Progenitor cell of endocrine pancreas (in vitro differentiated cells): ENCODE results near the gene PPFIA2. TPM values are rescaled to one million over a fixed set of nuclear protein-coding genes. Genes with fewer than 3 reads are reported as not detected.

Experiments
- DNase-seq: peaks from one replicate; pipeline ENCODE4 v3.0.0; 2021; ENCODE audit warnings: low spot score; ENCODE audit not compliant: unreplicated experiment
- H3K27ac Mint-ChIP-seq: 2 replicates; pipeline ENCODE4 v1.8.0; 2021; ENCODE audit warnings: mild to moderate bottlenecking, moderate library complexity, mixed read lengths
- H3K27me3 Mint-ChIP-seq: 2 replicates; pipeline ENCODE4 v1.8.0; 2021; ENCODE audit warnings: mixed read lengths
- H3K36me3 Mint-ChIP-seq: 2 replicates; pipeline ENCODE4 v1.8.0; 2022; ENCODE audit warnings: mixed read lengths; ENCODE audit not compliant: insufficient read depth
- H3K4me1 Mint-ChIP-seq: 2 replicates; pipeline ENCODE4 v1.8.0; 2021; ENCODE audit warnings: low read depth, mixed read lengths
- H3K4me3 Mint-ChIP-seq: 2 replicates; pipeline ENCODE4 v1.8.0; 2021; ENCODE audit warnings: low read depth, mild to moderate bottlenecking, moderate library complexity, mixed read lengths
- H3K9me3 Mint-ChIP-seq: 2 replicates; pipeline ENCODE4 v1.8.0; 2021; ENCODE audit warnings: low read depth, mixed read lengths
- total RNA-seq: library from RNA; stranded (reverse); gene quantifications from 2 replicates; pipeline ENCODE4 v1.2.1, GENCODE V29; 2021
- TF ChIP-seq, protein P1 (sequence below): fragments of 200-600 bp; sonication (generic); IDR thresholded peaks from one replicate; pipeline ENCODE4 v1.5.0; 2021; ENCODE audit warnings: antibody characterized with exemption, mild to moderate bottlenecking; ENCODE audit not compliant: unreplicated experiment

PPFIA2 gene
- total RNA-seq, 1 donor from 2014 or later, result 1.1 TPM

DNA sequence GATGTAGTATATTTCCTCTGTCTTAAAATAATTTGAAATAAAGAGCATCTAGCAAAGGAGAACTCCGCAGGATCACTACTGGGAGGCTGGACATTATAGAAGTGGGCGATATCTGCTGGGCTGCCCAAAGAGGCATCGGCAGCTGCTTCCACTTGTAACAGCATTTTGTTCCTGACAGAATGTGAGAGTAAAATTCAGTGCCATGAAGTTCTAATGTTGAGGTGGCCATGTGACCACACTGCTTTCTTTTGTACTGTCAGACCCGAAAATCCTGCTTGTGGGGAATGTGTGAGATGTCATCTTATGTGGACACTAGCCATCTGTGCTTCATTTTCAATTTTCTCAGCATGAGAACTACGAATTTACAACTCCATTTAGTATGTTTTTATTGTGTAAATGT is 529.4 kb downstream of the PPFIA2 start:
- H3K27me3 Mint-ChIP-seq, result no peaks in the 10 kb centered on the region
- TF ChIP-seq, protein P1, sequence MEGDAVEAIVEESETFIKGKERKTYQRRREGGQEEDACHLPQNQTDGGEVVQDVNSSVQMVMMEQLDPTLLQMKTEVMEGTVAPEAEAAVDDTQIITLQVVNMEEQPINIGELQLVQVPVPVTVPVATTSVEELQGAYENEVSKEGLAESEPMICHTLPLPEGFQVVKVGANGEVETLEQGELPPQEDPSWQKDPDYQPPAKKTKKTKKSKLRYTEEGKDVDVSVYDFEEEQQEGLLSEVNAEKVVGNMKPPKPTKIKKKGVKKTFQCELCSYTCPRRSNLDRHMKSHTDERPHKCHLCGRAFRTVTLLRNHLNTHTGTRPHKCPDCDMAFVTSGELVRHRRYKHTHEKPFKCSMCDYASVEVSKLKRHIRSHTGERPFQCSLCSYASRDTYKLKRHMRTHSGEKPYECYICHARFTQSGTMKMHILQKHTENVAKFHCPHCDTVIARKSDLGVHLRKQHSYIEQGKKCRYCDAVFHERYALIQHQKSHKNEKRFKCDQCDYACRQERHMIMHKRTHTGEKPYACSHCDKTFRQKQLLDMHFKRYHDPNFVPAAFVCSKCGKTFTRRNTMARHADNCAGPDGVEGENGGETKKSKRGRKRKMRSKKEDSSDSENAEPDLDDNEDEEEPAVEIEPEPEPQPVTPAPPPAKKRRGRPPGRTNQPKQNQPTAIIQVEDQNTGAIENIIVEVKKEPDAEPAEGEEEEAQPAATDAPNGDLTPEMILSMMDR, result no peak
- H3K4me3 Mint-ChIP-seq, result no peak overlapping the region
- H3K9me3 Mint-ChIP-seq, result no peaks in the 10 kb centered on the region
- peaks cover 4% of the 10 kb centered on the region for H3K4me1 Mint-ChIP-seq
- DNase-seq, result no peak
- H3K27ac Mint-ChIP-seq, result no peak overlapping the region
- H3K36me3 Mint-ChIP-seq, result no peaks in the 10 kb centered on the region

DNA sequence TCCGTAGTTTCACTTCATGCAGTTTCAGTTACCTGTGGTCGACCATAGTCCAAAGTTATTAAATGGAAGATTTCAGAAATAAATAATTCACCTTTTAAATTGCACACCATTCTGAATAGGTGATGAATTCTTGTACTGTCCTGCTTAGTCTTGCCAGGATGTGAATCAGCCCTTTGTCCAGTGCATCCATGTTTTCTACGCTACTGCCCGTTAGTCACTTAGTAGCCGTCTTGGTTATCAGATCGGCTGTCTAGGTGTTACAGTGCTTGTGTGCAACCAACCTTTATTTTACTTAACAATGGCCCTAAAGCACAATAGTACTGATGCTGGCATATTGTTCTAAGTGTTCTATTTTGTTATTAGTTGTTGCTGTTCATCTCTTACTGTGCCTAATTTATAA is 534.5 kb downstream of the PPFIA2 start:
- H3K4me1 Mint-ChIP-seq, result no peaks in the 10 kb centered on the region
- TF ChIP-seq, protein P1, result no peak
- H3K27ac Mint-ChIP-seq, result no peak overlapping the region
- no peaks in the 10 kb centered on the region for H3K9me3 Mint-ChIP-seq
- H3K4me3 Mint-ChIP-seq, result no peak overlapping the region
- H3K27me3 Mint-ChIP-seq, result no peaks in the 10 kb centered on the region
- no peak for DNase-seq
- no peaks in the 10 kb centered on the region for H3K36me3 Mint-ChIP-seq

- Mint-ChIP-seq H3K4me3 (no peak overlapping the region), H3K9me3 (no peaks in the 10 kb centered on the region), H3K27ac (no peak overlapping the region), H3K27me3 (no peaks in the 10 kb centered on the region), H3K36me3 (no peaks in the 10 kb centered on the region), H3K4me1 (no peaks in the 10 kb centered on the region)
- no peak for DNase-seq
- TF ChIP-seq, protein P1, result no peak
These were observed 536.1 kb downstream of the PPFIA2 start for GRCh38 chr12:81222846-81223592.

DNA sequence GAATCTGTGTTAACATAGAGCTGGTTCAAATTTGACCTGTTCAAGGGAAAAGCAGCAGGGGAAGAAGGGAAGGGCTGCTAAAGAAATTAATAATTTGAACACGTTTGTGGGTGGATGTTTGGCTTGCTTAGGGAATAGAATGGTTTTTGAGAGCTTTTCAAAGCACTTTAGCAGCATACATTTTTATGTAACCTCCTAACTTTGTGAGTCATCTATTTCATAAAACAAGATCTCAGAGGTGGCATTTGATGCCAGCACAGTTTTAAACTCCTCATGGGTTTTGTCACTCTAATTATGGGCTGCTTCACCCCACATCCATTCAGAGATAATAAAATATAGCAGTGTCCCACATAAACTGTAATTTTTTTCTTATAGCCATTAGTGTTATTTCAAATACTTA is 537.5 kb downstream of the PPFIA2 start:
- DNase-seq, result no peak
- no peaks in the 10 kb centered on the region for H3K4me1 Mint-ChIP-seq
- H3K4me3 Mint-ChIP-seq, result no peak overlapping the region
- H3K36me3 Mint-ChIP-seq, result no peaks in the 10 kb centered on the region
- H3K9me3 Mint-ChIP-seq, result no peaks in the 10 kb centered on the region
- no peak overlapping the region for H3K27ac Mint-ChIP-seq
- TF ChIP-seq, protein P1, result no peak
- no peaks in the 10 kb centered on the region for H3K27me3 Mint-ChIP-seq

- Mint-ChIP-seq H3K27ac (no peak overlapping the region), H3K36me3 (no peaks in the 10 kb centered on the region), H3K9me3 (no peaks in the 10 kb centered on the region), H3K27me3 (no peaks in the 10 kb centered on the region), H3K4me1 (no peaks in the 10 kb centered on the region), H3K4me3 (no peak overlapping the region)
- TF ChIP-seq, protein P1, result no peak
- DNase-seq, result no peak
These were observed 542.4 kb downstream of the PPFIA2 start for GRCh38 chr12:81216739-81217138.
